ENCODE results near the gene TSPAN32. TPM values are rescaled to one million over a fixed set of nuclear protein-coding genes. Genes with fewer than 3 reads are reported as not detected.
A peak's percentile ranks its signal among the peaks of the same experiment; 100 is the strongest.

Gene TSPAN32
- total RNA-seq, 1 experiment from 2014 or later = not detected

GRCh38 chr11:2260491-2261364 lies 41.1 kb upstream of the TSPAN32 start:
- H2AFZ ChIP-seq (ENCODE audit: low read length) = no peak overlapping the region
- no peak overlapping the region for H3K4me3 ChIP-seq (ENCODE audit: low read length)
- no peak overlapping the region for H3K27ac ChIP-seq (ENCODE audit: low read length)
- no peaks in the 10 kb centered on the region for H3K9me2 ChIP-seq (replicated peaks; ENCODE audit: insufficient read depth, low read length)
- no peaks in the 10 kb centered on the region for H3K27me3 ChIP-seq (ENCODE audit: low read length)
- H3K4me1 ChIP-seq (ENCODE audit: low read length) = peaks cover 16% of the 10 kb centered on the region
- H3K36me3 ChIP-seq (ENCODE audit: insufficient read depth, low read length) = no peaks in the 10 kb centered on the region
- no peaks in the 10 kb centered on the region for H4K20me1 ChIP-seq (ENCODE audit: insufficient read depth, low read depth, low read length)
- H3K4me2 ChIP-seq (ENCODE audit: low read depth, low read length, poor library complexity, severe bottlenecking) = no peak overlapping the region
- no peaks in the 10 kb centered on the region for H3K79me2 ChIP-seq (ENCODE audit: low read length)
- no peak for DNase-seq
- no peaks in the 10 kb centered on the region for H3K9me3 ChIP-seq (ENCODE audit: low read length)
- H3K9ac ChIP-seq (ENCODE audit: low read length) = no peak overlapping the region

- no peak overlapping the region for H2AFZ ChIP-seq (ENCODE audit: low read length)
- DNase-seq = no peak
Measured at GRCh38 chr11:2261436-2262230, 40.2 kb upstream of the TSPAN32 start.

GRCh38 chr11:2262301-2263070 lies 39.3 kb upstream of the TSPAN32 start:
- Histone ChIP-seq H3K79me2 (ENCODE audit: low read length) (no peaks in the 10 kb centered on the region), H3K4me2 (ENCODE audit: low read depth, low read length, poor library complexity, severe bottlenecking) (no peak overlapping the region), H3K4me1 (ENCODE audit: low read length) (peaks cover 20% of the 10 kb centered on the region), H3K36me3 (ENCODE audit: insufficient read depth, low read length) (no peaks in the 10 kb centered on the region), H3K27me3 (ENCODE audit: low read length) (no peaks in the 10 kb centered on the region), H2AFZ (ENCODE audit: low read length) (no peak overlapping the region), H3K27ac (ENCODE audit: low read length) (no peak overlapping the region), H3K4me3 (ENCODE audit: low read length) (no peak overlapping the region), H3K9me3 (ENCODE audit: low read length) (no peaks in the 10 kb centered on the region), H3K9ac (ENCODE audit: low read length) (no peak overlapping the region), H4K20me1 (ENCODE audit: insufficient read depth, low read depth, low read length) (no peaks in the 10 kb centered on the region), H3K9me2 (replicated peaks; ENCODE audit: insufficient read depth, low read length) (no peaks in the 10 kb centered on the region)
- no peak for DNase-seq

More at GRCh38 chr11:2261436-2262230, 40.2 kb upstream of the TSPAN32 start:
- Histone ChIP-seq H3K36me3 (ENCODE audit: insufficient read depth, low read length) (no peaks in the 10 kb centered on the region), H3K9me3 (ENCODE audit: low read length) (no peaks in the 10 kb centered on the region), H3K4me3 (ENCODE audit: low read length) (no peak overlapping the region), H3K4me1 (ENCODE audit: low read length) (peaks cover 20% of the 10 kb centered on the region), H4K20me1 (ENCODE audit: insufficient read depth, low read depth, low read length) (no peaks in the 10 kb centered on the region), H3K27me3 (ENCODE audit: low read length) (no peaks in the 10 kb centered on the region), H3K9me2 (replicated peaks; ENCODE audit: insufficient read depth, low read length) (no peaks in the 10 kb centered on the region), H3K27ac (ENCODE audit: low read length) (no peak overlapping the region), H3K9ac (ENCODE audit: low read length) (no peak overlapping the region), H3K4me2 (ENCODE audit: low read depth, low read length, poor library complexity, severe bottlenecking) (no peak overlapping the region), H3K79me2 (ENCODE audit: low read length) (no peaks in the 10 kb centered on the region)

GRCh38 chr11:2263071-2263565 lies 38.7 kb upstream of the TSPAN32 start:
- H4K20me1 ChIP-seq (ENCODE audit: insufficient read depth, low read depth, low read length) = no peaks in the 10 kb centered on the region
- H3K27me3 ChIP-seq (ENCODE audit: low read length) = no peaks in the 10 kb centered on the region
- H3K4me2 ChIP-seq (ENCODE audit: low read depth, low read length, poor library complexity, severe bottlenecking) = no peak overlapping the region
- no peak overlapping the region for H2AFZ ChIP-seq (ENCODE audit: low read length)
- no peak overlapping the region for H3K9ac ChIP-seq (ENCODE audit: low read length)
- no peaks in the 10 kb centered on the region for H3K36me3 ChIP-seq (ENCODE audit: insufficient read depth, low read length)
- no peaks in the 10 kb centered on the region for H3K9me2 ChIP-seq (replicated peaks; ENCODE audit: insufficient read depth, low read length)
- no peak for DNase-seq
- H3K4me1 ChIP-seq (ENCODE audit: low read length) = peaks cover 20% of the 10 kb centered on the region
- no peak overlapping the region for H3K4me3 ChIP-seq (ENCODE audit: low read length)
- no peaks in the 10 kb centered on the region for H3K9me3 ChIP-seq (ENCODE audit: low read length)
- no peak overlapping the region for H3K27ac ChIP-seq (ENCODE audit: low read length)
- H3K79me2 ChIP-seq (ENCODE audit: low read length) = no peaks in the 10 kb centered on the region

GRCh38 chr11:2263724-2264360 lies 38.0 kb upstream of the TSPAN32 start:
- H3K27me3 ChIP-seq (ENCODE audit: low read length) = no peaks in the 10 kb centered on the region
- H3K4me1 ChIP-seq (ENCODE audit: low read length) = peaks cover 20% of the 10 kb centered on the region
- no peak overlapping the region for H3K27ac ChIP-seq (ENCODE audit: low read length)
- no peak overlapping the region for H3K4me3 ChIP-seq (ENCODE audit: low read length)
- H3K79me2 ChIP-seq (ENCODE audit: low read length) = no peaks in the 10 kb centered on the region
- H3K9me3 ChIP-seq (ENCODE audit: low read length) = no peaks in the 10 kb centered on the region
- no peaks in the 10 kb centered on the region for H4K20me1 ChIP-seq (ENCODE audit: insufficient read depth, low read depth, low read length)
- H3K4me2 ChIP-seq (ENCODE audit: low read depth, low read length, poor library complexity, severe bottlenecking) = no peak overlapping the region
- no peak for DNase-seq
- no peak overlapping the region for H3K9ac ChIP-seq (ENCODE audit: low read length)
- no peak overlapping the region for H2AFZ ChIP-seq (ENCODE audit: low read length)
- H3K36me3 ChIP-seq (ENCODE audit: insufficient read depth, low read length) = no peaks in the 10 kb centered on the region
- no peaks in the 10 kb centered on the region for H3K9me2 ChIP-seq (replicated peaks; ENCODE audit: insufficient read depth, low read length)

GRCh38 chr11:2264366-2265053 lies 37.3 kb upstream of the TSPAN32 start:
- no peak overlapping the region for H3K9ac ChIP-seq (ENCODE audit: low read length)
- H3K4me3 ChIP-seq (ENCODE audit: low read length) = no peak overlapping the region
- H3K9me3 ChIP-seq (ENCODE audit: low read length) = no peaks in the 10 kb centered on the region
- no peak overlapping the region for H3K27ac ChIP-seq (ENCODE audit: low read length)
- DNase-seq = no peak
- H3K27me3 ChIP-seq (ENCODE audit: low read length) = no peaks in the 10 kb centered on the region
- H3K9me2 ChIP-seq (replicated peaks; ENCODE audit: insufficient read depth, low read length) = no peaks in the 10 kb centered on the region
- H3K36me3 ChIP-seq (ENCODE audit: insufficient read depth, low read length) = no peaks in the 10 kb centered on the region
- no peak overlapping the region for H2AFZ ChIP-seq (ENCODE audit: low read length)
- peaks cover 20% of the 10 kb centered on the region for H3K4me1 ChIP-seq (ENCODE audit: low read length)
- H4K20me1 ChIP-seq (ENCODE audit: insufficient read depth, low read depth, low read length) = no peaks in the 10 kb centered on the region
- no peak overlapping the region for H3K4me2 ChIP-seq (ENCODE audit: low read depth, low read length, poor library complexity, severe bottlenecking)
- no peaks in the 10 kb centered on the region for H3K79me2 ChIP-seq (ENCODE audit: low read length)

- Histone ChIP-seq H3K9me3 (ENCODE audit: low read length) (no peaks in the 10 kb centered on the region), H3K9me2 (replicated peaks; ENCODE audit: insufficient read depth, low read length) (no peaks in the 10 kb centered on the region), H3K36me3 (ENCODE audit: insufficient read depth, low read length) (no peaks in the 10 kb centered on the region), H3K9ac (ENCODE audit: low read length) (no peak overlapping the region), H3K27ac (ENCODE audit: low read length) (no peak overlapping the region), H3K4me2 (ENCODE audit: low read depth, low read length, poor library complexity, severe bottlenecking) (peak overlapping the region; percentile 30), H3K79me2 (ENCODE audit: low read length) (no peaks in the 10 kb centered on the region), H4K20me1 (ENCODE audit: insufficient read depth, low read depth, low read length) (no peaks in the 10 kb centered on the region), H3K4me3 (ENCODE audit: low read length) (no peak overlapping the region), H3K4me1 (ENCODE audit: low read length) (peaks cover 20% of the 10 kb centered on the region), H3K27me3 (ENCODE audit: low read length) (no peaks in the 10 kb centered on the region), H2AFZ (ENCODE audit: low read length) (no peak overlapping the region)
- DNase-seq = peak; percentile 79
Measured at GRCh38 chr11:2265396-2265795, 36.4 kb upstream of the TSPAN32 start.
